ENCODE measurements around the gene ZNF488. TPM values are rescaled to one million over a fixed set of nuclear protein-coding genes. Genes with fewer than 3 reads are reported as not detected.

The ZNF488 gene
- total RNA-seq, 1 donor from 2014 or later: not detected

- ChIA-PET POLR2A (no interaction called here), CTCF (interaction anchor here (1.3 kb wide), 1 partner anchor 9 kb away, joined by 3 read pairs; no protein-coding TSS in a partner anchor)
- no peak overlapping the region for H3K27ac Mint-ChIP-seq
- ATAC-seq (ENCODE audit: low read depth) (no peak), DNase-seq (no peak)
- no peak for TF ChIP-seq CTCF (IDR thresholded peaks at IDR 0.05)
- intact Hi-C loops (cut with micrococcal nuclease): no loop called here
- no peaks in the 10 kb centered on the region for H3K36me3 Mint-ChIP-seq (ENCODE audit: low read depth)
- H3K9me3 Mint-ChIP-seq: peaks cover 4% of the 10 kb centered on the region
- no peak overlapping the region for H3K4me3 Mint-ChIP-seq
- peaks cover 5% of the 10 kb centered on the region for H3K27me3 Mint-ChIP-seq
- H3K4me1 Mint-ChIP-seq: no peaks in the 10 kb centered on the region
Observed at GRCh38 chr10:47331491-47331890, 52.6 kb downstream of the ZNF488 start.

- POLR2A ChIA-PET: no interaction called here
- H3K4me3 Mint-ChIP-seq: no peak overlapping the region
- CTCF ChIA-PET: no interaction called here
- no peaks in the 10 kb centered on the region for H3K4me1 Mint-ChIP-seq
- DNase-seq (no peak), ATAC-seq (ENCODE audit: low read depth) (no peak)
- intact Hi-C loops (cut with micrococcal nuclease): no loop called here
- H3K36me3 Mint-ChIP-seq (ENCODE audit: low read depth): no peaks in the 10 kb centered on the region
- H3K27me3 Mint-ChIP-seq: peaks cover 2% of the 10 kb centered on the region
- no peak for TF ChIP-seq CTCF (IDR thresholded peaks at IDR 0.05)
- peaks cover 4% of the 10 kb centered on the region for H3K9me3 Mint-ChIP-seq
- no peak overlapping the region for H3K27ac Mint-ChIP-seq
Observed at GRCh38 chr10:47330804-47331203, 53.3 kb downstream of the ZNF488 start.

GRCh38 chr10:47330366-47330765 lies 53.7 kb downstream of the ZNF488 start:
- Mint-ChIP-seq H3K27ac (no peak overlapping the region), H3K27me3 (peaks cover 2% of the 10 kb centered on the region), H3K4me1 (no peaks in the 10 kb centered on the region), H3K9me3 (peaks cover 4% of the 10 kb centered on the region), H3K36me3 (ENCODE audit: low read depth) (no peaks in the 10 kb centered on the region), H3K4me3 (no peak overlapping the region)
- CTCF ChIA-PET: no interaction called here
- ATAC-seq (ENCODE audit: low read depth) (no peak), DNase-seq (no peak)
- POLR2A ChIA-PET: no interaction called here
- intact Hi-C loops (cut with micrococcal nuclease): no loop called here
- no peak for TF ChIP-seq CTCF (IDR thresholded peaks at IDR 0.05)

- ChIA-PET POLR2A (no interaction called here), CTCF (no interaction called here)
- Mint-ChIP-seq H3K9me3 (peaks cover 4% of the 10 kb centered on the region), H3K27me3 (no peaks in the 10 kb centered on the region), H3K4me1 (no peaks in the 10 kb centered on the region), H3K27ac (no peak overlapping the region), H3K36me3 (ENCODE audit: low read depth) (no peaks in the 10 kb centered on the region), H3K4me3 (no peak overlapping the region)
- no peak for TF ChIP-seq CTCF (IDR thresholded peaks at IDR 0.05)
- no peak for ATAC-seq (ENCODE audit: low read depth)
- no peak for DNase-seq
- intact Hi-C loops (cut with micrococcal nuclease): no loop called here
Observed at GRCh38 chr10:47329855-47330254, 54.2 kb downstream of the ZNF488 start.

- no peak overlapping the region for H3K4me3 Mint-ChIP-seq
- intact Hi-C loops (cut with micrococcal nuclease): no loop called here
- DNase-seq (no peak), ATAC-seq (ENCODE audit: low read depth) (no peak)
- H3K4me1 Mint-ChIP-seq: no peaks in the 10 kb centered on the region
- CTCF ChIA-PET: no interaction called here
- TF ChIP-seq CTCF (IDR thresholded peaks at IDR 0.05): no peak
- H3K9me3 Mint-ChIP-seq: peaks cover 4% of the 10 kb centered on the region
- no peaks in the 10 kb centered on the region for H3K36me3 Mint-ChIP-seq (ENCODE audit: low read depth)
- no peak overlapping the region for H3K27ac Mint-ChIP-seq
- peaks cover 5% of the 10 kb centered on the region for H3K27me3 Mint-ChIP-seq
- POLR2A ChIA-PET: no interaction called here
Observed at GRCh38 chr10:47326927-47327330, 57.2 kb downstream of the ZNF488 start.
